GM21825 (cell line): ENCODE measurements around the gene ME3.

Experiments
- ATAC-seq: cut with Tn5 transposase; IDR thresholded peaks from one replicate; pipeline ENCODE4 v1.9.1; 2021; ENCODE audit warnings: mild to moderate bottlenecking, moderate library complexity; ENCODE audit not compliant: unreplicated experiment

ME3 gene

DNA sequence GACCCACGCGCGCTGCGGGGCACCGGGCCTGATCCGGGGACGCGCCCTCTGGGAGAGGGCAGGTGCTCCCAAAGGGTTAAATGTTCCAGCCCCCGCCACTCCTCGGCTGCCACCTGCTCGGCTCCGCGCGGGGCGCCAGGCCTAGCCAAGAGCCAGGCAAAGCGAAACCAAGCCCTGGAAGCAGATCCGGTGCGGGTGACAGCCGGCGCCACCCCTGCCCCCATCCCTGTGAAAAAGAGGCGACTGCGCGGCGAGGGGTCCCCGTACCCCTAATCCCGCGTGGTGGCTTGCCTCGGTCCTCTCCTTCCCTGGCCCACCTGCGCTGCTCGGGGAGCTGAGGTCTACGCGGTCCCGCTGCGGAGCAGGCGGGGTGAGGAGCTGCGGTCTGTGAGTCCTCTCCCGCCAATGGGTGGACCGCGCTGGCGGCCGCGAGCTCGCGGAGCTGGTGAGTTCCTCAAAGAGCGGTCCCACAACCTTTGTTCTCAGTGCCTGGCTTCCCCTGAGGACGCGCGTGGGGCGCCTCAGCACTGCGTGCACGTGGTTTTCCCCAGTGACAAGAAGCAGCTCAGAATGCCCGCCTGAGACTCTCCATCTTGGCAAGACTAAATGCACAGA lies at the start of gene ME3:
ME3 (minus strand) TSS at position 610 of the 615 bp plus-strand sequence.
- no peak for ATAC-seq

DNA sequence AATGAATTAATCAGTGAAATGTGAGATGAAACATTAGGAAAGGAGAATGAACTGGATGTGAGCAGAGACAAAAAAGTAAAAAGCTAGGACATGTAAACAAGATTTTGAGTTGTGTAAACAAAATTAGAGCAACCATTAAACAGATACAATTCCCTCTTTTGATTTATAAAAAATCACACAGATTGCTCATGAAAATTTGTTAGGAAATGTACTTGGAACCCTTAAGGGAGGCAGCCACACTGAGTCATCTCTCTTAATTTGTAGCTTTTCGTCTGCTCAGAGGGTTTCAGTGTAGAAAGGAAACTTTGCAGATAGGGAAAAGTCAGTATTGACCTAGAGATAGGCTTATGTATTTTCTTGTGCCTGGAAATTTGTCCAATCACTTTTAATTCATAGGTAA lies 49.6 kb upstream of the ME3 start:
- no peak for ATAC-seq

DNA sequence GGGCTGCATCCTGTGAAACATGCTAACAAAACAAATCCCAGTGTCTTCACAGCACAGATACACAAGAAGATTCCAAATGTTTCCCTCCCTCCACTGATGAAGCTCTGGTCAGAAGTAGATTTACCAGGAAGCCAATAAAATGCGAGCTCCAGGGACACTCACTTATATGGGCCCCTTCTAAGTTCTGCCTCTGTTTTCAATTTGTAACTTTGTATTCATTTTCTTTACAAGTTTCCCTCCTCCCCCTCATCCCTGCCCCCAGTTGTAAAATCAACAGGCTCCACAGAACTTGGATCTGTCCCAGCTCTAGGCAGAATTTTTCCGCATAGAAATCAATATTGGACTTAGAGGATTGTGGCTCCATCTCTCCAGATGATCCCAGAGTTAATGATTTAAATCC lies 48.1 kb upstream of the ME3 start:
- no peak for ATAC-seq

DNA sequence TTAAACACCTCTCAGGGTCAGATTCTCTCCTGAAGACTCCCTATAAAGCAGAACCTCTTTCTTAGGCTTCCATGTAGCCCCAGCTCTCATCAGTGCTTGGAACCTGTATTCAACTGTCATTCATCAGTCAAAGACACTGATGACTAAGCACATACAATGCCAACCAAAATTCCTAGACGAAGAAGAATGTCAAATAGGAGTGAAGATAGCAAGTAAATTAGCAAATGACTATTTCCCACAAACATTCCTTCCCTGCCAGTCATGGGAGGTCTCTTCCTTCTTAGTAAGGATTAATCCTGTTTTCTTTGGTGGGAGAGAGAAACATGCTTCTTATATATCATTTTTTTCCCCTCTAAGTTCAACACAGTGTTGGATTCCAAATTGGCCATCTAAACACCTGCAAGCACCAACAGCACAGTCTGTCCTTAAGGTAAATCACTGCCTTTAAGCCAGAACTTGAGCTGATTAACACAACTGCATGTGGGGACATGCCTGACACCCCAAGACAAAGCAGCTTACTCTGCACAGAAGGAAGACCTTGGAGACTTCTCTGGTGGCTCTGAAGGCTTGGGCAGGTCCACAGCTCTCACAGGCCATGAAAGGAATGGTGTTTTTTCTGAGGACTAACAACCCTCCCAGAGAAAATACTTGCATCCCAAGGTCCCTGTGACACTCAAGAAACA lies 47.5 kb upstream of the ME3 start:
- no peak for ATAC-seq

DNA sequence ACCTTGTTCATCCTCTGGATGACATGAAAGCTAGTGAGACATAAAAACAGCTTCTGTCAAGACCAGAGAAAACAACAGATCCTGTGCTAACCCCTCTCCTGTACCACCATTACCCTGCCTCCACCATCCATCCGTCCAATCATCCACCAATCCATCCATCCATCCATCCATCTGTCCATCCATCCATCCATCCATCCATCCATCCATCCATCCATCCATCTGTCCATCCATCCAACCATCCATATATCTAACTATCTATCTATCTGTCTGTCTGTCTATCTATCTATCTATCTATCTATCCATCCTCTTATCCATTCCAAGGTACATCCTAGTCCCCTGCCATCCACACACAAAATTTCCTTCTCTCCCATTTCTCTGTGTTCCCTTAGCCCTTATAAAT lies 46.6 kb upstream of the ME3 start:
- ATAC-seq, result no peak

DNA sequence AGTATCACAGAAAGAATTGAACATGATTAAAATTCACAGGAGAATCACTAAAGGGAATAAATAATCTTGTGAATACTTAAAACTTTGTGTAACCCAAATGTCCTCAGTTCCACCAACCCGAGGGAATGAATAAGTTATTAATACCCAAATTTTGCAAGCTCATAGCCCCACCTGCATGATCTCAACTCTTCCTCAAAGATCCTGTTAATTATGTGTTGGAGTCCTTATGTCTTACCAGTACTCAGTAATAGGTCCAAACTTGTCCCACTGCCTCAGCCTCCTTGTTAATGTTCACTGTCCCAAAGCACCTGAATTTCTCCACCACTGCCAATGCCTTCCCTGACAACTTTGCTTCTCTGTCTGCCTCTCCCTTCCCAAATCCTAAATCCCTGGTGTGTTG lies 46.1 kb upstream of the ME3 start:
- ATAC-seq, result no peak

DNA sequence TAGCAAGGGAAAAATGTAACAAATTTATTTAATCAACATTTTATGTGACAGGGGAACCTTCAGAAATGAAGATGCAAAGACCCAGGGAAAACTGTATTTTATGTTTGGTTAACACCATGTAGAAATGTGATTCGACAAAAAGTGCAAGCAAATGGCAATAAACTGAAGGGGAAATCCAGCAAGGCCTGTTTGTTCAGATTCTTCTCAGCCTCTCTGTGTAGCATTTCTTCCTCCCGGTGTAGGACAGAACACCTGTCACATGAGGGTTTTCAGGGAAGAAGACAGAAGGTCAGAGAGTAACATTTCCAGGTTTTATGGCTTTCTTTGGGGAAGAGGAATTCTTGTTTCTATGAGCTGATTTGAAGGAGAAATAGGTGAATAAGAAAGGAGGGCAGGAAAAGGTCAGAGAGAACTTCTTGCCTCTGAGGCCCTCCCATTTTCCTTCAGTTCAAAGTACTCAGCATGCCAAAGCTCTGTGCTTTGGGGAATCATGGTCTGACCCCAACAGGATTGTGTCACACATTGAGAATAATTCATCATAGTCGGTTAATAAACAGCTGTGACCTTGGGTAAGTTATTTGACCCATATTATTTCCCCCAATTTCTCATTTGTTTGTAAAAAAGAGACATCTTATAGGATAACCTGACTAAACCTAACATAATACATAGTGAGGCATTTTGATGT lies 45.5 kb upstream of the ME3 start:
- ATAC-seq, result no peak

DNA sequence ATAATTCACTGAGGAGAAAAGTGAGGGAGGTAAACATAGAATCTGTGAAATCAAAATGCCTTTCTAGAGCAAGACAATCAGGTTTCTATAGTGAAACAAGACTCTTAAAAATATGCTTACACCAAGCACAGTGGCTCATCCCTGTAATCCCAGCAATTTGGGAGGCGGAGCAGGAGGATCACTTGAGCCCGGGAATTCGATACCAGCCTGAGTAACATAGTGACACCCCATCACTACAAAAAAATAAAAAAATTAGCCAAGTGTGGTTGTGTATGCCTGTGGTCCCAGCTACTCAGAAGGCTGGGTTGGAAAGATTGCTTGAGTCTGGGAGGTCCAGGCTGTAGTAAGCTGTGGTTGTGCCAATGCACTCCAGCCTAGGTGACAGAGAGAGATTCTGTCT lies 43.2 kb upstream of the ME3 start:
- ATAC-seq, result no peak

DNA sequence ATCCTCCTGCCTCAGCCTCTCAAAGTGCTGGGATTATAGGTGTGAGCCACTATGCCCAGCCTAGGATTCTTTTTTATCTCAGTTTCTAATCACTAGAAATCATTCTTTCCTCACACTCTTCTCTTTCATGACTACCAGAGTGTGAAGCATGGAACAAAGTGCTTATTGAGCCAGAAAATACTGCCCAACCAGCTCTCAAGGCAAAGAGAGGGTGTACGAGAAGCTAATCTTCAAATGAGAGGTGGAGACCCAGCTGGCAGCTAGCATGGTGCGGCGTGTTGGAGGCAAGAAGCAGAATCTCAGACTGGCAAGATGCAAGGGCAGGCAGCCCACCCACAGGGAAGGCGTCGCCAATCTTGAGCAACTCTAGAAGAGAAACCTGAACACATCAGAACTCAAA lies 41.1 kb upstream of the ME3 start:
- ATAC-seq, result no peak

DNA sequence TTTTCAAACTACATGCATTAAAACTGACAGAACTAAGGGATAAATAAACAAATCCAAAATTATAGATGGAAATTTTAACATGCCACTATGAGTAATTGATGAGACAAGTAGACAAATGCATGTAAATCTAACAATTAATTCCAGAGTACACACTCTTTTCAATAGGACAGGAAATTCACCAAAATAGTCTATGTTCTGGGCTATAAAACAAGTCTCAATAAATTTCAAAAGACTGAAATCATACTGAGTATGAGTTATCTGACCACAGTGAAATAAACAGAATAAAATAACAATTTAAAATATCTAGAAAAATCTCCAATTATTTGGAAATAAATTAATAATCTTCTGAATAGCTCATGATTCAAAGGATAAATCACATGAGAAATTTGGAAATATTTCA lies 38.5 kb upstream of the ME3 start:
- no peak for ATAC-seq

DNA sequence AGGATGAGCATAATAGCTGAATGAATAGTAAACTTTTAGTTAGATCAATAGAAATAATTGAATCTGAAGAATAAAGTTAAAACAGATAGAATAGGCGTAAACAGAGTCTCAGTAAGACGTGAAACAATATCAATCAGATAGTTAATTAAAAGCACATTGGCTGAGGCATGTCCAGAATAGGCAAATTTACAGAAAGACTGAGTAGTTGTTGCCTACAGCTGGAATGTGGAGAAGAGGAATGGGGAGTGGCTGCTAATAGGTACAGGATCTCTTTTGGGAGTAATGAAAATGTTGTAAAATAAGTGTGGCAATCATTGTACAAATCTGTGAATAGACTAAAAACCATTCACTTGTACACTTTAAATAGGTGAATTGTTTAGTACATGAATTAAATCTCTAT lies 36.3 kb upstream of the ME3 start:
- no peak for ATAC-seq

DNA sequence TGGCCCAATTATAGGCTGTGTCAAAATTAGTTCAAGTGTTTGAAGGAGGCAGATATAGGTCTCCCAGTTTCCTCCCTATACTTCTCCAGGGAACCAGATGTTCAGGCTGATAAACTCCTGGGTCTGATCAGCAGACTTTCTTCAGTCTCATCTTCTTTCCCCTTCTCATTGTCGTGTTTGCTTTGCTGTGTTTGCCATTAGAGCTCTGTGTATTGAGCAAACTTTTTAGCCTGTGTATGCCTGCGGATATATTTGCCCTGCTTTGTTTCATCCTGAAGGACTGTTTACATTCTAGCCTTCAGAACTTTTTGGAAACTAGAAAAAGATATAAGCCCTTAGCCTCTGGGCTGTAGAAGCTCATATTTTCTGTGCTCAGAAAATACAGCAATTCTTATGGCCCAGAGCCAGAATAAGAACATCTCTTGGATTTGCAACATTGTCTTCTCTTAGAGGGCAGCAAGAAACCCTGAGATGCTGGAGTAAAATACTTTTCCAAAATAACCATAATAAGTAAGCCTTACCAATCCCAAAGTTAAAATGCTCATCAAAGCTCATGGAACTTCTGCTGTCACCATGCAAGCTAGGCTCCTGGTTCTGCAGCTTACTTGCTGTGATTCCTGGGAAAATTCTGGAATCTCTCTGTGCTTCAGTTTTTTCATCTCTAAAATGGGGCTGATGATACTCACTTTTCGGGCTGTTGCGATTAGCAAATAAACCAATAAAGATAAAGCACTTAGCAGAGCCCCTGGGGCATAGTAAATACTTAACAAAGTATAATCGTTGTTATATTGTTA lies 34.1 kb upstream of the ME3 start:
- no peak for ATAC-seq

DNA sequence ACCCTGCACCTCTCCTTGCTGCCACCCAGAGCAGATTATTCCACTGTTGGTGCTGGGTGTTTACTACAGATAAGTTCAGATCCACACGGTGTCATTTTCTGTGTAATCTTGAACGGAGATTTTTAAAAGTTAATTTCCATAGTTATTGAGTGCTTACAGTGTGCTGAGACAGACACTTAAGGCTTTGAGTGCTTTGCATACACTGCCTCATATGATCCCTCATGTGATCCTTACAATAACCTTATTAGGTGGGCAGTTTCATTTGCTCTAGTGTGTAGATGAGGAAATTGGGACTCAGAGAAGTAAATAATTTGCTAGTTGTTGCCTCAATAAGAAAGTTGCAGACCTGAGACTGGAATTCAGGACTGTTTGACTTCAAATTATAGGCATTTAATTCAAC lies 32.3 kb upstream of the ME3 start:
- no peak for ATAC-seq

DNA sequence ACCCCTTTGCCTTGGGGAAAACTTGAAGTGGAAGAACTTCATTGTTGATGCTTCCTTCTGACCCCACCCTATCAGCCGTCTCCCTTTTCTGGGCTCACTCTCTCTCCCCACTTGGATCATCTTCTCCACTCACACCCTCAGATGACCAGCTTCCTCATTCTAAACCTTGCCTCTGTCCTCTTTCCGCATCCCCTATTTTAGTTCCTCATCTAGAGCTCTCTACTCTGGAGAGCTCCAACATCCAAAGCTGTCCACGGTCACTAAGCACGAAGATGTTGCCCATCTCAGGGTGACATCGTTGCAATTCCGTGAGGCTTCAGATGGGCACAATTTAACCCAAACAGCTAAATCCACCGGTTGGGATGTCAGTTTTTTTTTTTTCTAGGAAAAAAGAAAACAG lies 31.6 kb upstream of the ME3 start:
- no peak for ATAC-seq

DNA sequence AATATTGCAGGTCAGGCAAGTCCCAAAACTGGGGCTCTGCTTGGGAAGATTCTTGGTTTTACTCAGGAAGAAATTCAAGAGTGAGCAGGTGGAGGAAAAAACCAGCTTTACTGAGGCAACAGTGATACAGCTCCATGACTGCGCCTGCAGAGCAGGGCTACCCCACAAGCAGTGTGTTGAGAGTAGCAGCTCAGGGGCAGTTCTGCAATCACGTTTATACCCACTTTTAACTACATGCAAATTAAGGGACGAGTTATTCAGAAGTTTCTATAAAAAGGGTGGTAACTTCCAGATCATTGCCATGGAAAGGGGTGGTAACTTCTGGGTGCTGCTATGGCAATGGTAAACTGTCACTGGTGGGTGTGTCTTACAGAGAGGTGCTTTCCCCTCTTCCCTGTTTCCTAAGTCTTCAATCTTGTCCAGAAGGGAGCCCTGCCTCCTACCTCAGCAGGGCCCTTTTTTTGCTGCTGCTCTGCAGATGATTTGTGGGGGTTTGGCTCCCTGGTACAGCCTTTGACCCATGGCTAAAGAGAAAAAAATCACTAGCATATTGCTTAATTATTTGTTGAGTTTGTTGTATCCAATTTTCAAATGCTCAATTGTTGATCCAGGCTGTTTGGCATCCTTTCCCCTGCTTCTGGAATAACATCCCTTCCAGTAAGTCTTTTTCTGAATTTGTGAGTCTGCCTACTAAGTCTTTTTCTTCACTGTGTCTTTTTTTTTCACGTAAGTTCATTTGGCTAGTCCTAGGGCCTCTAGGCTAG lies 30.0 kb upstream of the ME3 start:
- ATAC-seq, result no peak

DNA sequence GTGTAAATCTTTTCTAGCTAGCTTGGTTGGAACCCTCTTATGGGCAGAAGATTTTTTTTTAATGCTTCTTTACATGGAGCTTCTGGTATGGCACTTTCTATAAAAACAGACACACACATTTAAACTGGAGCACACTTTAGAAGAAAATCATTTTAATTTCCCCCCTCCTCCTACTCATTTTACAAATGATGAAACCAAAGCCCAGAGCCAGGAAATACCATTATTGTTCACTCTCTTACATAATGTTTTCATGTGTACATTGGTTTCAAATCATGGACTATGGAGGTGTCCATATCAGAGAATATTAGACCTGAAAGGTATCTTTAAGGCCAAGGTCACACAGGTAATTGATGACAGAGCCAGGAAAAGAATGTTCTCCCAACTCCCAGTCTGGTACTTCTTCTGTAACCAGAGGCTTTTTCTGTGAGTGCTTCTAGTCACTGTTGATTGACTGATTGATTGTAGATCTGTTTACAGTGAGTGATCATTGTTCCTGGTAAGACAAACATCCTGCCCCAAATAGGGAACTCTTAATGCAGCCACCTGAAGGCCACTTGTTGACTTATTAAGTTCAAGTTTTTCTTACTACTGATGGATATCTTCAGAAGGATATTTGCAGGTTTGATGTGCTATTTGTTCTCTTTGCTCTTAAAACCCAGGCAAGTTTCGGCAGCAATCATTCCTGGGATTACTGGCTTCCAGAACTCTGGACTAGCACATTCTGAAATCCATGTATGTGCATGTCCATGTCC lies 26.8 kb upstream of the ME3 start:
- ATAC-seq, result no peak

DNA sequence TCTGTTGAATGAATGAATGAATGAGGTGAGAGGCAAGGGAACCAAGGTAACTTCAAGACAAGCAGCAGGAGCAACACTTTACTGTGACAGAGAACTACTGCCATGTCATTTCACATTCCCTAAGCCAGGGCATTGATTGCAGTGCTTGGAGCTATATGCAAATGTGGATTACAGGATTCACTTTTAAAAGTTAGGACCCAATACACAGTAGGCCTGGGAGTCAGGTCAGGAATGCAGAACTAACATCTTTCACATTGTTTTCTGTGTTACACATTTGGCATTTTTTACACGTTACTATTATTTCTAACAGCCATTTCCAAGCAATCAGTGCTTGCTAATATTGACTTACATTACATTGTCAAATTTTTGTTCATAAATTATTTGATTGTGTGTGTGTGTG lies 26.2 kb upstream of the ME3 start:
- no peak for ATAC-seq

DNA sequence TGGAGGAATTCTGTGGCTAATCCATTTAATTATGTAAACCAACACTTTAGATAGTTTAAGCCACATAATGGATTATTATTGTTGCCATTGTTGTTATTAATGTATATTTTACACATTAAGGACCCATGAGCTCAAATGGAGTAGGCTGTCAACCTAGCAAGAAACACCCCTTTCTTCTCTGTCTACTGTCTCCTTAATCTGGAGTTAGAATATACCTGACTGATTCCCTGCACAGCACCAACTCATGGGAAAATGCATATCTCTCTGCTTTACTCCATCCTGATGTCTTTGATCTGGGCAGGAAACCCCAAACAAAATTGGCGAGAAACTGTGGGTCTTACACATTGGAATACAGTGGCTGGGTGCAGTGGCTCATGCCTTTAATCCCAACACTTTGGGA lies 24.0 kb upstream of the ME3 start:
- no peak for ATAC-seq

DNA sequence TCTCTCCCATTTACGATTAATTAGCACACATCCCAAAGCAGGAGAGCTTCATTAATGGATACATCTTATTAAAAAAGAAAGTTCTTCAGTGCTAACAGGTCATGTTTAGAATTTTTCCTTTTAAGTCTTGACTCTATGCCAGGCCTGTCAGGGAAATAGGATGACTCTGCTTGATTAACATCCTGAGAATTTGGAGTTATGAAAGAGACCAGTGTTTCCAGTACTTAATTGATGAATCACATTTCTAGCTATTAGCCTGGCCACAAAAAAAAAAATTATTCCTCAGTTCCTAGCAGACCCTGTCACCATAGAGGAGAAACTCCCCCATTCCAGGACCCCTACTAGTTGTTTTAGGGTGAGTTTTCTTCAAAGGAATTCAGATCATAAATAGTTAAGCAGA lies 23.6 kb upstream of the ME3 start:
- ATAC-seq, result no peak

DNA sequence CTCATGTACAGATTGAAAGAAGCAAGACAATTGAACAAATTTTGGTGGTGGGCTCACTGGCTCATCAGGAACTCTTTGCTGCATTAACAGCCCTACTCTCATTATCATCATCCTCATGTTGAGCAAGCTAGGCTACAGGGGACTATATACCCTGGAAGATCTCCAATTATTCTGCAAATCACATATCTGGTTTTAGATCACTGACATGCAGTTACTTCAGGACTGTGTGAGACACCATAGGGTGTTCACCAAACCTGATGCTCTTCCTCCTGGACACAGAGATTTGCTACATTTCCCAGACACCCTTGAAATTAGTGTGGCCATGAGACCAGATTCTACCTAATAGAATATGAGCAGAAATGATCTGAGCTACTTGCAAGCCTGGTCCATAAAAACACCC lies 23.0 kb upstream of the ME3 start:
- ATAC-seq, result no peak
